ENCODE data around the gene RGS19. TPM values are rescaled to one million over a fixed set of nuclear protein-coding genes. Genes with fewer than 3 reads are reported as not detected.

Gene RGS19
- total RNA-seq, 1 donor from 2014 or later, result 9.5 TPM

DNA sequence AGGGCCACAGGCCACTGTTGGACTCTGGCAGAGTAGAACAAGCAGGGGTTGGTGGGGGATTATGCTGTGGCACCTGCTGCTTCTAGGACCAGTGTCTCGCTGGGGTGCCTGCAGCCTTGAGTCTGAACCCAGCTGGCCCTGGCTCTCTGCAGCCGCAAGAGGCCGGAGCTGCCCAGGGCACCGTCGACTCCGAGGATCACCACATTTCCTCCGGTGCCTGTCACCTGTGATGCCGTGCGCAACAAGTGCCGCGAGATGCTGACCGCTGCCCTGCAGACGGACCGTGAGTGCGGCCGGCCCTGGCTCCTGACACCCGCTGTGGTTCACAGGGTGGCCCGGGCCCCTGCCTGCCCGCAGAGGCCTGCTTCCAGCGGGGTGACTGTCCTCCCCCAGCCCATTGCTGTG lies 10.1 kb downstream of the RGS19 start:
- H3K27me3 Mint-ChIP-seq, result no peaks in the 10 kb centered on the region
- H3K4me1 Mint-ChIP-seq (ENCODE audit: unreplicated experiment), result peaks cover 5% of the 10 kb centered on the region
- no peaks in the 10 kb centered on the region for H3K9me3 Mint-ChIP-seq
- H3K4me3 Mint-ChIP-seq, result no peak overlapping the region
- DNase-seq (ENCODE audit: extremely low spot score, unreplicated experiment), result no peak
- TF ChIP-seq, protein P1, sequence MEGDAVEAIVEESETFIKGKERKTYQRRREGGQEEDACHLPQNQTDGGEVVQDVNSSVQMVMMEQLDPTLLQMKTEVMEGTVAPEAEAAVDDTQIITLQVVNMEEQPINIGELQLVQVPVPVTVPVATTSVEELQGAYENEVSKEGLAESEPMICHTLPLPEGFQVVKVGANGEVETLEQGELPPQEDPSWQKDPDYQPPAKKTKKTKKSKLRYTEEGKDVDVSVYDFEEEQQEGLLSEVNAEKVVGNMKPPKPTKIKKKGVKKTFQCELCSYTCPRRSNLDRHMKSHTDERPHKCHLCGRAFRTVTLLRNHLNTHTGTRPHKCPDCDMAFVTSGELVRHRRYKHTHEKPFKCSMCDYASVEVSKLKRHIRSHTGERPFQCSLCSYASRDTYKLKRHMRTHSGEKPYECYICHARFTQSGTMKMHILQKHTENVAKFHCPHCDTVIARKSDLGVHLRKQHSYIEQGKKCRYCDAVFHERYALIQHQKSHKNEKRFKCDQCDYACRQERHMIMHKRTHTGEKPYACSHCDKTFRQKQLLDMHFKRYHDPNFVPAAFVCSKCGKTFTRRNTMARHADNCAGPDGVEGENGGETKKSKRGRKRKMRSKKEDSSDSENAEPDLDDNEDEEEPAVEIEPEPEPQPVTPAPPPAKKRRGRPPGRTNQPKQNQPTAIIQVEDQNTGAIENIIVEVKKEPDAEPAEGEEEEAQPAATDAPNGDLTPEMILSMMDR (conservative IDR thresholded peaks at IDR 0.05), result no peak
- H3K36me3 Mint-ChIP-seq, result no peaks in the 10 kb centered on the region
- H3K27ac Mint-ChIP-seq, result no peak overlapping the region

DNA sequence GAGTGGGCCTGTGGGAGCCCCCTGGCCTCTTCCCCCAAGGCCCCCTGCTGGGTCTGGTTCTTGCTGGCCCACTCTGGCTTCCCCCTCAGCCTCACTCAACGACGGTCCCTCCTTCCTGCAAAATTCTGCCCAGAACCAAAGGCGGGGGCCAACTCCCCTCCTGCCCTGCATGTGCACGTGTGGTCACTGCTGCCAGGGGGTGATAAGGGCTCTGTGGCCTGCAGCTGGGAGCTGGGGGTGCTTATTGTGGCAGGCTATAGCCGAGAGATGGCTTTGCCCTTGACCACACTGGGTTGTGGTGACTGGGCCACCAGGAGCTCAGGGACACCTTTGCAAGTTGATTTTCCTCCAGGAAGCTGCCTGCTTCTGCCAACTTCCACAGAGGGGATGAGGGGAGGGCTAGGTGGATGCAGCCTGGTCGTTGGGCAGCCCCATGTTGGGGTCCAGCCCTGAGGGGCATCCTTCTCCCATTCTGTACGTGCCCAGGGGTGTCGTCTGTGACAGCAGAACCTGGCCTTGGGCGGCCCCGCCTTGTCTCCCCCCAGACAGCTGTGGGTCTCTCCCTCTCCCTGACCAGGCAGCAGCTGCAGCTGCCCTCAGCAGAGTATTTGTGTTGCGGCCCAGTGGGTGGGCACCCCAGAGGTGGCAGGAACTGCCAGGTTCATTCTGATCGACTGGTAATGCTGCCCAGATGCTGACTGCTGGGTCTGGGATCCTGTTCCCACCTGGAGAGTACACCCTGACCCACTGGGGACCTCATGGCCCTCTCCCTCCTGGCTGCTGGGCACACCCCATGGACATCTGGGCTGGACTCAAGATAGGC lies 10.7 kb downstream of the RGS19 start:
- no peak for DNase-seq (ENCODE audit: extremely low spot score, unreplicated experiment)
- TF ChIP-seq, protein P1 (conservative IDR thresholded peaks at IDR 0.05), result no peak
- H3K4me3 Mint-ChIP-seq, result no peak overlapping the region
- H3K4me1 Mint-ChIP-seq (ENCODE audit: unreplicated experiment), result peaks cover 10% of the 10 kb centered on the region
- no peak overlapping the region for H3K27ac Mint-ChIP-seq
- H3K27me3 Mint-ChIP-seq, result no peaks in the 10 kb centered on the region
- no peaks in the 10 kb centered on the region for H3K36me3 Mint-ChIP-seq
- no peaks in the 10 kb centered on the region for H3K9me3 Mint-ChIP-seq

DNA sequence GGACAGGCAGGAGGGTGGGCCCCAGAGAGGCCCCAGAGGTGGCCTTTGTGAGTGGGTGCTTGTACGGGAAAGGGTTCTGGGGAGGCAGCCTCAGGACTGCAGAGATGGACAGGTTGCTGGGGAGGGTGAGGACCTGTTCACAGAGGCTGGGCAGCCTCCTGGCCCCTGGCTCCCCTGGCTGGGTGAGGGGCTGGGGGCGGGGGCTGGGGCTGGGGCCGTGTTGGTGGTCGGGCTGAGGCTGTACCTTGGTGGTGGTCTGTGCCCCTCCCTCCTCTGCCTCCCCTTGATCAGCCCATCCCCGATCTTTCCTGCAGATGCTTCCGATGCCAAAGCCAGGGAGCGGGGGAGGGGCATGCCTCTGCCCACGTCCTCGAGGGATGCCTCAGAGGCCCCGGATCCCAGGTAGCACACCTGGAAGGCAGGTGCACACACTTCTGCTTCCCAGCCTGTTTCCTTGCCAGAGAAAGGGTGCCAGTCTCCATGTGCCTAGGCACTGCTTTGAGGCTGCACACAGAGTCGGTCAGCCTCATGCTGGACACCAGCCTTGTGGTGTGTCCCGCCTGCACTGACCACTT lies 11.5 kb downstream of the RGS19 start:
- Mint-ChIP-seq H3K4me1 (ENCODE audit: unreplicated experiment) (peaks cover 10% of the 10 kb centered on the region), H3K27ac (no peak overlapping the region), H3K9me3 (no peaks in the 10 kb centered on the region), H3K27me3 (no peaks in the 10 kb centered on the region), H3K36me3 (no peaks in the 10 kb centered on the region), H3K4me3 (no peak overlapping the region)
- TF ChIP-seq, protein P1 (conservative IDR thresholded peaks at IDR 0.05), result no peak
- DNase-seq (ENCODE audit: extremely low spot score, unreplicated experiment), result no peak

DNA sequence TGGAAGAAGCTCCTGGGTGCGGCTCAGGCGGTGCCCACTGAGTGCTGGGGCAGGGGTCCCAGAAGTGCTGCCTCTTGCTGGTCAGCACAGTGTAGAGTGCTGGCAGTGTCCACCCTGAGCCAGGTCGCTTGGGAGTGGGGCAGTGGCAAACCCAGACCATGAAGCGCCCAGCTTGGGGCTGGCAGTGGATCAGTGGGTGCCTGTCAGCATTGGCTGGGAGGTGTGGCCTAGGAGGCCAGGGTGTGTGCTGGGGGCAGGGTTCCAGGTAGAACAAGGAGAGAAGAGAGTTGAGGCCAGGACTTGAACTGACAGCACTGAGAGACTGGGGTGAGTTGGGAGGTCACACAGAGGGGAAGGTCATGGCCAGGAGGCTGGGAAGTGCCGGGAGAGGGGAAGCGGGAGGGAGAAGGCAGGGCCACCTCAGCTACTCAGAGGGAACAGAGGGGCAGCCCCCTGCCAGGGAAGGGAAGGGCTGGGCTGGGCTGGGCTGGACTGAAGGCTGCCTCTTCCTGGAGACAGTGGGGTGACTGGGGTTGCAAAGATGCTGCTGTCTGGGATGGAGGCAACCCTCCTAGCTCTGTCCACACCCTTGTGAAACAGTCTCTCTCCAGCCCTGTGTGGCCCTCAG lies 12.2 kb downstream of the RGS19 start:
- no peaks in the 10 kb centered on the region for H3K36me3 Mint-ChIP-seq
- TF ChIP-seq, protein P1 (conservative IDR thresholded peaks at IDR 0.05), result no peak
- peaks cover 14% of the 10 kb centered on the region for H3K4me1 Mint-ChIP-seq (ENCODE audit: unreplicated experiment)
- H3K27me3 Mint-ChIP-seq, result no peaks in the 10 kb centered on the region
- DNase-seq (ENCODE audit: extremely low spot score, unreplicated experiment), result no peak
- no peaks in the 10 kb centered on the region for H3K9me3 Mint-ChIP-seq
- H3K4me3 Mint-ChIP-seq, result no peak overlapping the region
- no peak overlapping the region for H3K27ac Mint-ChIP-seq

DNA sequence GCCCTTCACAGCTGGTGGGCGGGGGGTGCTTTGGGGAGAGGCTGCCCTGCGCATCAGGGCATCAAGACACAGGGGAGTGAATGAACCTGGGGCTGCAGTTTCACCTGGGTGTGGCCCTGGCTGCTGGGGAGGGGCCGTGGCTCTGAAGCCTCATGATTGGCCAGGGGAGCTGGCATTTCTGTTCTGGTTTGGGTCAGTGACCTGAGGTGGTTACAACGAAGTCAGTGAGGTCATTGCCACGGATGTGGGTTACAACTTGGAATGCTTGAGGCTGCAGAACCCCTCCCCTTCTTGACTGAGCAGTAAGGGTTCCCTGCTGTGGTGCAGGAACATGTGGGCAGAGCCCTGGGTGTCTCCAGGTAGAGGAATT lies 13.4 kb downstream of the RGS19 start:
- H3K4me3 Mint-ChIP-seq, result peak overlapping the region; percentile 36
- H3K36me3 Mint-ChIP-seq, result no peaks in the 10 kb centered on the region
- DNase-seq (ENCODE audit: extremely low spot score, unreplicated experiment), result no peak
- H3K4me1 Mint-ChIP-seq (ENCODE audit: unreplicated experiment), result peaks cover 16% of the 10 kb centered on the region
- no peaks in the 10 kb centered on the region for H3K27me3 Mint-ChIP-seq
- no peaks in the 10 kb centered on the region for H3K9me3 Mint-ChIP-seq
- no peak overlapping the region for H3K27ac Mint-ChIP-seq
- TF ChIP-seq, protein P1 (conservative IDR thresholded peaks at IDR 0.05), result no peak
